ENCODE data around the gene OR2T2.
A peak's percentile ranks its signal among the peaks of the same experiment; 100 is the strongest.
"Not testable (repeated sequence)": the region's sequence is repeated elsewhere in the genome, so short reads cannot be mapped to it uniquely, and the experiment has no call there.

OR2T2 gene, protein sequence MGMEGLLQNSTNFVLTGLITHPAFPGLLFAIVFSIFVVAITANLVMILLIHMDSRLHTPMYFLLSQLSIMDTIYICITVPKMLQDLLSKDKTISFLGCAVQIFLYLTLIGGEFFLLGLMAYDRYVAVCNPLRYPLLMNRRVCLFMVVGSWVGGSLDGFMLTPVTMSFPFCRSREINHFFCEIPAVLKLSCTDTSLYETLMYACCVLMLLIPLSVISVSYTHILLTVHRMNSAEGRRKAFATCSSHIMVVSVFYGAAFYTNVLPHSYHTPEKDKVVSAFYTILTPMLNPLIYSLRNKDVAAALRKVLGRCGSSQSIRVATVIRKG

DNA sequence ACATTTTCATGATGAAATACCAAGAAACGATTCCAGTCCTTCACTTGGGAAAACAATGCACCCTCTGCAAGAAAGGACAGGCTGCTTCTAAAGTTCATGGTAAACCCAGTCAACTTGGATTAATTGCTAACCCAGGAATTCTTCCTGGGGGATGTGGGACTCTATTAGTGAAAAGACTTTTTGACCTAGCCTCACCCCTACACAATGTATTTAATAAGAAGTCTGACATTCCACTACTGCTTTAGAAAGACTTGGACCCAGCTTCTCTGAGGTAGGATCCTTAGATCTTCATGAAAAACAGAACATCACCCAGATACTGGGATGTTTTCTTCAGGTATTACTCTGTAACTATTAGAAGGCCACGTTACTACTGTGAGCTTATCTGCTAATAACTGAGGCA, at the start of gene OR2T2:
Gene OR2T2 (plus strand): TSS at position 239 of the 400 bp plus-strand sequence. CDS start 7,161 bp downstream, outside the sequence.
- H3K36me3 ChIP-seq (ENCODE audit: insufficient read depth, low read length); H3K79me2 ChIP-seq (ENCODE audit: insufficient read depth, low read length); H3K4me2 ChIP-seq (ENCODE audit: low read length); H3K9me2 ChIP-seq (ENCODE audit: low read depth, low read length); H4K20me1 ChIP-seq (ENCODE audit: insufficient read depth, low read length); H3F3A ChIP-seq (ENCODE audit: insufficient read depth, low read length); H3K27ac ChIP-seq (ENCODE audit: low read depth, low read length, poor library complexity, severe bottlenecking); H3K9ac ChIP-seq (ENCODE audit: low read length); H3K27me3 ChIP-seq (ENCODE audit: insufficient read depth, low read length); H3K9me3 ChIP-seq (ENCODE audit: low read length); H2AFZ ChIP-seq (ENCODE audit: low read length); H3K4me1 ChIP-seq (ENCODE audit: insufficient read depth, low read length, severe bottlenecking); H3K4me3 ChIP-seq (ENCODE audit: low read depth, low read length, poor library complexity, severe bottlenecking): not testable (repeated sequence)

DNA sequence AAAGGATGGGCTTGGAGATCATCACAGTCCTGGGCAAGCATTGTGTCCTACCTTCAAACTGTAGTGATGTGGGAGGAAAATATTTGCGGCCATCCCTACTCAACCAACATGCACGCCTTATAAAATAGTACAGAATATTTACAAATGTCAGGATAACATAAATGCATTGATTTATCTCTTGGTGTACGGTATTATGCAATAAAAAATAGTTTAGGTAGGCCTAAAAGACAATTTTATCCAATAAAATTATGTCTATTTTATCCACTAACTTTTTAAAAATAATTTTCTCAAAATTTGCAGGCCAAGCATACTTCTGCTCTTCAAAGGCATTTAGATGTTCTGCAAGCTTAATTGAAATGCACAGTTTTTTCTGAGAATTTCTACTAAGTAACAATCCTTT, 42.7 kb upstream of the OR2T2 start, which contains the start of gene OR2T1:
Gene OR2T1 (plus strand): TSS at position 301 of the 400 bp plus-strand sequence. CDS start 3,100 bp downstream, outside the sequence.
- TF ChIP-seq, protein P1, sequence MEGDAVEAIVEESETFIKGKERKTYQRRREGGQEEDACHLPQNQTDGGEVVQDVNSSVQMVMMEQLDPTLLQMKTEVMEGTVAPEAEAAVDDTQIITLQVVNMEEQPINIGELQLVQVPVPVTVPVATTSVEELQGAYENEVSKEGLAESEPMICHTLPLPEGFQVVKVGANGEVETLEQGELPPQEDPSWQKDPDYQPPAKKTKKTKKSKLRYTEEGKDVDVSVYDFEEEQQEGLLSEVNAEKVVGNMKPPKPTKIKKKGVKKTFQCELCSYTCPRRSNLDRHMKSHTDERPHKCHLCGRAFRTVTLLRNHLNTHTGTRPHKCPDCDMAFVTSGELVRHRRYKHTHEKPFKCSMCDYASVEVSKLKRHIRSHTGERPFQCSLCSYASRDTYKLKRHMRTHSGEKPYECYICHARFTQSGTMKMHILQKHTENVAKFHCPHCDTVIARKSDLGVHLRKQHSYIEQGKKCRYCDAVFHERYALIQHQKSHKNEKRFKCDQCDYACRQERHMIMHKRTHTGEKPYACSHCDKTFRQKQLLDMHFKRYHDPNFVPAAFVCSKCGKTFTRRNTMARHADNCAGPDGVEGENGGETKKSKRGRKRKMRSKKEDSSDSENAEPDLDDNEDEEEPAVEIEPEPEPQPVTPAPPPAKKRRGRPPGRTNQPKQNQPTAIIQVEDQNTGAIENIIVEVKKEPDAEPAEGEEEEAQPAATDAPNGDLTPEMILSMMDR (IDR thresholded peaks at IDR 0.05; ENCODE audit: low read length) = no peak
- no peak for TF ChIP-seq EZH2 (IDR thresholded peaks at IDR 0.05; ENCODE audit: borderline replicate concordance, low read length)
- Histone ChIP-seq H4K20me1 (ENCODE audit: insufficient read depth, low read length) (no peaks in the 10 kb centered on the region), H3K9me2 (ENCODE audit: low read depth, low read length) (no peaks in the 10 kb centered on the region), H3K4me3 (ENCODE audit: low read depth, low read length, poor library complexity, severe bottlenecking) (no peak within 1 kb of the TSS), H3K9ac (ENCODE audit: low read length) (no peak within 1 kb of the TSS), H3K79me2 (ENCODE audit: insufficient read depth, low read length) (no peaks in the 10 kb centered on the region), H3K36me3 (ENCODE audit: insufficient read depth, low read length) (no peaks in the 10 kb centered on the region), H3K27me3 (ENCODE audit: insufficient read depth, low read length) (no peaks in the 10 kb centered on the region), H3K4me1 (ENCODE audit: insufficient read depth, low read length, severe bottlenecking) (no peaks in the 10 kb centered on the region), H3F3A (ENCODE audit: insufficient read depth, low read length) (no peaks in the 10 kb centered on the region), H3K27ac (ENCODE audit: low read depth, low read length, poor library complexity, severe bottlenecking) (no peak within 1 kb of the TSS), H2AFZ (ENCODE audit: low read length) (no peak within 1 kb of the TSS), H3K4me2 (ENCODE audit: low read length) (no peak within 1 kb of the TSS), H3K9me3 (ENCODE audit: low read length) (no peaks in the 10 kb centered on the region)

DNA sequence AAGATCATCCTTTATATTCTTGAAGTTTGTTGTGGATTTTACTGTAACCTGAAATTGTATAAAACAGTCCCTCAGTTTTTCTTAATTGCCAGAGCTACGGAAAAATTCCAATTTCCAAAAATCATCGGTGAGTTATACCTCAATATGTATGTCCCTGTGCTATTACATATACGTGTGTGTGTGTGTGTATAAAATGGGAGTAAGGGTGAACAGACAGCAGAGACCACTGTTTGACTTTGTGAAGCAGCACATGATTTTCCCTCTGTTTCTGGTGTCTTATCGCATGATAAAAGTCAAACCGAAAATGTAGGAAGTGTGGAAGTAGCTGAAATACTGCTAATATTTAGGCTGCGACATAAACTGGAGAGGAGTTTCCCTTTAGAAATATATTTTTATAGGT, 41.4 kb upstream of the OR2T2 start:
- Histone ChIP-seq H3K27me3 (ENCODE audit: insufficient read depth, low read length) (no peaks in the 10 kb centered on the region), H3K9me3 (ENCODE audit: low read length) (no peaks in the 10 kb centered on the region), H3F3A (ENCODE audit: insufficient read depth, low read length) (no peaks in the 10 kb centered on the region), H3K9ac (ENCODE audit: low read length) (no peak overlapping the region), H3K79me2 (ENCODE audit: insufficient read depth, low read length) (no peaks in the 10 kb centered on the region), H3K4me1 (ENCODE audit: insufficient read depth, low read length, severe bottlenecking) (no peaks in the 10 kb centered on the region), H4K20me1 (ENCODE audit: insufficient read depth, low read length) (no peaks in the 10 kb centered on the region), H2AFZ (ENCODE audit: low read length) (no peak overlapping the region), H3K27ac (ENCODE audit: low read depth, low read length, poor library complexity, severe bottlenecking) (no peak overlapping the region), H3K4me2 (ENCODE audit: low read length) (no peak overlapping the region), H3K4me3 (ENCODE audit: low read depth, low read length, poor library complexity, severe bottlenecking) (no peak overlapping the region), H3K36me3 (ENCODE audit: insufficient read depth, low read length) (no peaks in the 10 kb centered on the region), H3K9me2 (ENCODE audit: low read depth, low read length) (no peaks in the 10 kb centered on the region)
- TF ChIP-seq, protein P1 (IDR thresholded peaks at IDR 0.05; ENCODE audit: low read length) = peak; percentile 55
- no peak for TF ChIP-seq EZH2 (IDR thresholded peaks at IDR 0.05; ENCODE audit: borderline replicate concordance, low read length)
